HL-60 (cell line): ENCODE measurements around the gene LLPH.

Source experiments
- CTCF ChIP-seq: IDR thresholded peaks from one replicate; pipeline ENCODE4 v1.5.1; 2011; ENCODE audit warnings: low read length, control low read depth, inconsistent platforms; ENCODE audit not compliant: insufficient read depth
- GABPA ChIP-seq: IDR thresholded peaks from 2 replicates; pipeline ENCODE4 v1.6.1; 2012; ENCODE audit warnings: low read depth
- POLR2AphosphoS5 ChIP-seq: IDR thresholded peaks from 2 replicates; pipeline ENCODE4 v1.6.1; 2012; ENCODE audit warnings: low read depth
- REST ChIP-seq: IDR thresholded peaks from 2 replicates; pipeline ENCODE4 v1.6.1; 2012; ENCODE audit warnings: low read depth; ENCODE audit not compliant: insufficient replicate concordance
- SPI1 ChIP-seq: IDR thresholded peaks from 2 replicates; pipeline ENCODE4 v1.6.1; 2012; ENCODE audit warnings: low read depth, mild to moderate bottlenecking, borderline replicate concordance

GRCh38 chr12:66137937-66138336, 7.4 kb upstream of the LLPH start:
- no peak for TF ChIP-seq CTCF
- TF ChIP-seq REST = no peak
- TF ChIP-seq POLR2AphosphoS5 = no peak
- TF ChIP-seq GABPA = no peak
- TF ChIP-seq SPI1 = no peak
